DMS114 treated with DMSO at 0.1 percent for 48 hours (cell line): Measurements from ENCODE around the gene ATE1.
"Not testable (repeated sequence)": the region's sequence is repeated elsewhere in the genome, so short reads cannot be mapped to it uniquely, and the experiment has no call there.

Source experiments
- DNase-seq: peaks from one replicate; lab custom pipeline; 2025; ENCODE audit not compliant: unreplicated experiment; lab: John Stamatoyannopoulos, UW

ATE1 gene

DNA sequence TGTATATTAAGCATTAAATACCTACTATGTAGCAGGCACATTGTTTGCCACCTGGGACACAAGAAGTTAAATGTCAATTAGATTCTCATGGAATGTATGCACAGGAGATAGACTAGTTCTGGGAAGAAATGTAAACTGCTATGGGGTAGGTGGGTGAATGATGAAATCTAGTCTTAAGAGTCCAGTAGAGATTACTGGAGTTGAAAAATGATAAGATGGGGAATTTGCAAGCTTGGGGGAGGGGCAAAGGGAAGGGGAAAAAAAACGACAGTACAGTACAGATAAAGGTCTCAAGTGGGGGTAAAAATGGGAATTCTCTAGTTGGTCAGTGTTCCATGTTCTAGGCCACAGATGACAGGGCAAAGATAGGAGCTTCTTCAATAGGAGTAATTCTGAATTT lies 94.4 kb downstream of the ATE1 start:
- no peak for DNase-seq

GRCh38 chr10:121832647-121833046 lies 95.2 kb downstream of the ATE1 start:
- DNase-seq, result no peak

DNA sequence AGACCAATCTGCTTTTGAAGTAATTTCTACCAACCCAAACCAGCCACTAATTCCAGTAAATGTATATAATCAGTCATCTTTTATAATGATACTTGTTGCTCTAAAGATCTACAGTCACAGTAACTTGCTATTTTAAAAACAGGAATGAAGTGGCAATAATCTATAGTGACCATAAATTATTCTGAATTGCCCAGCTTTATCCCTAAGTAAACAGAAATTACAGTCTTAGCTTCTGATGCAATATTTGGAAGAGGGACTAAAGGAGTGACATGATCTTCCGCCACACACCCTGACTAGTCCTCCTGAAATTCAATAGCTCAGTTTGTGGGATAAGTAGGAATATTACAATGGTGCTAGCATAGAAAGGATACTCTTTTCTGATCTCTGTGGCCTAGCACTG lies 96.1 kb downstream of the ATE1 start:
- DNase-seq, result no peak

DNA sequence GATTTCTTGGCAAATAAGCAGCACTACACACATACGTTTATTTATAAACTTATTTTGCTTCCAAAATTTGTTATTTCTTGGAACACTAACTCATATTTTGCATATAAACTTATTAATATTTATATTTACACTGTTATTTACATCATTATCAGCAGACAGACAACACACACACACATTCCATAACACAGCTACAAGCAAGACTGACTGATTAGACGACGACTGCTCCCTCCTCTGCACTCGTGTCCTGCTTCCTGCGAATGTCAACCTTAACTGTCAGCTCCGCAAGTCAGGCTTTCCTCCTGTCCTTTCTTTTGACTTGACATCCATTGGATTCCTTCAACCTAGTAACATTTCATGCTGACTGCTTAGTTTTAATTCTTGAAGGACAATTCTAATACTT lies 96.6 kb downstream of the ATE1 start:
- no peak for DNase-seq

GRCh38 chr10:121830101-121830500 lies 97.7 kb downstream of the ATE1 start:
- DNase-seq, result no peak

DNA sequence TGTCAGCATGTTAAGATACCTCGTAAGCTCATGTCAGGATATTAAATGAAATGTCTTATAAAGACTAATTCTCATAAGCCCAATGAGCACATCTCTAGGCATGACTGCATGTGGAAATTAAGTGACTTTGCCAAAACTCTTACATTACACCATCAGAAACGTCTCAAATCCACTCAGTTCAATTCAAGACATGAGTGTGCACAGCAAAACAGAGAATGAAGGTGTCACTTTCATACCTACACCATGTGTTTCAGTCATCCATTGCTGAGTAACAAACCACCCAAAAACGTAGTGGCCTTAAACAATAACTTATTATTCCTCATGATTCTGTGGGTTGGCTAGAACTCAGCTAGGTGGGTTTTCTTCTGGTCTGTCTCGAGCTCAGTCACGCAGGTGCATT lies 99.8 kb downstream of the ATE1 start:
- no peak for DNase-seq

- not testable (repeated sequence) for DNase-seq
These were observed 101.1 kb downstream of the ATE1 start for GRCh38 chr10:121826773-121827172.

DNA sequence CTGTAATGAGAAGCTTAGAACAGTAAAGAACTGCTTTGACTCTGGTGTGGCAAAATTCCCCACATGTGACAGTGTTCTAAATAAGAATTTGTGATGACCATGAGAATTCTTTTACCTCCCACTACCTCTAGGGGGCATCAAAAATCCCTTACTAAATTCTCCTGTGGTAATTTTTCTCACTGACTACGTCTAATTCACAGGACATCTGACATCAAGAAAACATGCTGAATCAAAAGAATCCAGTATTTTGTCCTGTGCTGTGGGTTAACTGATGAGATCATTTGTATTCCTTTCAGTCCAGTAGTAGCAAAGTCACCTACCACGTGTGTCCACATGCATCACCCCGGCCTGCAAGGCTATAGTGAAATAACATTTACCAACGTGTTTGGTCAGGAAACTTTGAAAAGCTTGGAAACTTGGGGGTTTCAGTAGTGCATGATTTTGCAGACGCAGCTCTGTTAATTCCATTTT lies 103.8 kb downstream of the ATE1 start:
- DNase-seq, result peak; percentile 21

- DNase-seq, result no peak
These were observed 105.1 kb downstream of the ATE1 start for GRCh38 chr10:121822724-121823123.

- DNase-seq, result no peak
These were observed 105.7 kb downstream of the ATE1 start for GRCh38 chr10:121822180-121822579.

DNA sequence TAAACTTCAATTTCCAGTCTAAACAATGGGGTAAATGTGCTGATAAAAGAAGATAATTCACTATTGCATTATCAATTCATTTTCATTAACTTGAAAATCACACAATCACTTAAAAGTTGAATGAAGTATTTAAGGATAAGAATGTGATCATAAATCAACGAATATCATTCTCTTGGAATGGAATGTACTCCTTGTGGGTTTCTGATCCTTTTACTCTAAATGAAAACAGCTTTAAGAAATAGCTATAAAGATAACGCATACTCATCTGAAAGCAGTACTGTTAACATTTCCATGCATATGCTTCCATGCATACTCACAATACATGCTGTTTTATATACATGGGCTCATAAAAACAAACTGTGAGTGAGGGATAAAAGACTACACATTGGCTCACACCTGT lies 108.8 kb downstream of the ATE1 start:
- no peak for DNase-seq

- DNase-seq, result no peak
These were observed 109.2 kb downstream of the ATE1 start for GRCh38 chr10:121818599-121818998.

GRCh38 chr10:121816197-121816596 lies 111.6 kb downstream of the ATE1 start:
- DNase-seq, result no peak

GRCh38 chr10:121813857-121814256 lies 114.0 kb downstream of the ATE1 start:
- no peak for DNase-seq

- no peak for DNase-seq
These were observed 114.5 kb downstream of the ATE1 start for GRCh38 chr10:121813211-121813815.

GRCh38 chr10:121812031-121812430 lies 115.8 kb downstream of the ATE1 start:
- DNase-seq, result no peak

DNA sequence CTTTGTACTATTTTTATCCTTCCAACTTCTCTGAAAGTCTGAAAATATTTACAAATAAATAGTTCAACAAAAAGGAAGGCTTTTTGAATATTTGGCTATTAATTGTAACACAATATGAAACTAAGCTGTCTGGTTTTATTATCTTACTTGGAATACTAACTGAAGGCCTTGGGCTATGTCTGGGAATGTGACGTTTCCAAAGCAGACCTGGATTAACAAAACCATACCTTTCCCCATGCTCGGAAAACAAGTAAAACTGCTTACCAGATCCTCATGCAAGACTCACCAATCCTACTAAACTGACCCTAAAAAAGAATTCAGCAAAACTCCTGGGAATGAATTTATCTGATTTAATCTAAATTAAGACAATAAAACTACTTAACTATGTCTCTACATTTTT lies 116.4 kb downstream of the ATE1 start:
- no peak for DNase-seq

- DNase-seq, result no peak
These were observed 119.0 kb downstream of the ATE1 start for GRCh38 chr10:121808835-121809234.

GRCh38 chr10:121804460-121804859 lies 123.4 kb downstream of the ATE1 start:
- DNase-seq, result no peak

- no peak for DNase-seq
These were observed 124.2 kb downstream of the ATE1 start for GRCh38 chr10:121803611-121804010.

DNA sequence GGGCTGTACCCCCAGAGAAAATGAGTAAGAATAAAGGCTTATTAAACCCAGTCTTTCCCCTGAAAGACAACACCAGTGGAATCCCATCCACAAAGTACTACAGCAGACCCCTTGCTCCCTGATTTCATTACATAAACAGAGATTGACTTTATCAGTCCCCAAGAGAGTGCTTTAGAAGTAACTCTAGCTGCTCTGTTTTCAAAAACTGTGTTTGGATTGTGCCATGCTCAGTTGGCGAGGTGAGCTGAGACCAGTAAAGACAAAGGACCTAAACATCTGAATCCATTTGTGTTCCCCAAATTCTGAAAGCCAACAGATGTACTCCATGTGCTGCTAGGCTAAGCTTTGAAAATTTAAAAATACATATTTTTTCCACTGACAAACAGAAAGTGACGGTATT lies 127.0 kb downstream of the ATE1 start:
- DNase-seq, result no peak

DNA sequence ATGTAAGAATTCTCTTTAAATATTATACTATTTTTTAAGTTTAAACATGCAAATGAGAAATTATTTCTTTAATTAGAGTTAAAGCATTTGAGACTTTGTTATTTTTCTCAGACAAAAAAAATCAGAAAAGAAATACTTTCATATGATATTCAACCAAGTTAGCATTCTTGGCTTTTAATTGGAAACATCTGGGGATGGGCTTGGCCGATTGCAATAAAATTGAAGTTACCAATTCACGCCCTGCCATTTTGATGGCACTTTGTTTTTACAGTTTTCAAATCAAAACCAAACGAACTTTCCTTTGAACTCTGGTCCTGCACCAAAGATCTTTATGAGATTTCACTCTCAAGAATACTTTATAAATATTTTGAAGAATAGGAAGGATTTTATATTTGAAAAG lies 127.7 kb downstream of the ATE1 start:
- no peak for DNase-seq

DNA sequence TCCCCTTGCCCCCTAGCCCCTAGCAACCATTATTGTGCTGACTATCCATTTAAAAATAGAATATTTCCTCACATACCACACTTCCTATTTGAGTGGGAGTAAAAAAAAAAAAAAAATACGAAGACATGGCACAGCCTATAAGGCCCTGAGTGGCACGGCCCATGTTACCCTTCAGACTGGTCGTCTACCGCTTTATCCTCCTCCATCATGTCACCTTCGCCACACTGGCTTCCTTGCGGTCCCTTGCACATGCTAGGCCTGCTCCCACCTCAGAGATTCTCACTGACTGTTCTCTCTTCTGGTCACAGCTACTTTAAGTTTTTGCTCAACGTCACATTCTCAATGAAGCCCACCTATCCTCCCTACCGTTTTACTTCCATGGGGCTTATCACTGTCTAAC lies 130.3 kb downstream of the ATE1 start:
- no peak for DNase-seq
